Measurements from ENCODE around the gene KIF20B. TPM values are rescaled to one million over a fixed set of nuclear protein-coding genes. Genes with fewer than 3 reads are reported as not detected.

Gene KIF20B
- total and polyA plus RNA-seq, 2 of the 13 experiments (the other 11 are each of a cell fraction or from before 2014, with no cell fraction given): 3.5 to 38.6 TPM

DNA sequence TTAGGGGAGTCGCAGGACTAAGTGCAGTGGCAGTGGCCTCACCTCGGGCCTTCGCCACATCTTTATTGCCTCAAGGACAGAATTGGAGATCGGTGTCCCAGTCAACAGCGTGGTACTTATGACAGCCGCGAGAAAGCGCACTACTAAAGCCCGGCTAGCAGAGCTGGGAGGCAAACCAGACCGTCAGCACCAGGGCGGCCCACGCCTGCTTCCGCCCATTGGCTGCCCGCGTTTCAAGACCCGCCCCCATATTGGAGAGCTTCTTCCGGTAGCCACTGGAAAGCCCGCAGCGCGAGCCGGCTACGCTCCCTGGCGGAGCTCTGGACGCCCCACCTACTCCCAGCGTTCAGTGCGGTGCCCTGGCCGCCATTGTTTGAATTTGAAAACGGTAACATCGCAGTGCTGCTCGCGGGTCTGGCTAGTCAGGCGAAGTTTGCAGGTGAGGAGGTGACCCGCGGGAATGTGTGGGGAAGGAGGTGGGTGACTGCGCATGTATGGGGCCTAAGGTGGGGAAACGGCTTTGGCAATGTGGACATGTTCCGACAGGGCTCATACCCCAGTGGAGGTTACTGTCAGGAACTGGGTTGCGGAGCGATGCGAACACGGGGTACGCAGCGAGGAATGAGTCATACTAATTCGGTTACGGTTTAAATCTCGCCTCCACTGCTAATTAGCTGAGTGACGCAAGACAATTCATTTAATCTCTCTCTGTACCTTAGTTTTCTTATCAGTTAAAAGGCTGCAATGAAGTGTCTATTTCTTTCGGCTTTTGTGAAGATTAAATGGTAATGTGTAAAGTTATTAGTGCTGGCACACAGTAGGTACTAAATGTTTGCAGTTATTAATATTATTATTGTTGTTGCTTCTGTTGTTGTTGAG lies at the start of gene KIF20B (continued):
- TF ChIP-seq, protein P1, sequence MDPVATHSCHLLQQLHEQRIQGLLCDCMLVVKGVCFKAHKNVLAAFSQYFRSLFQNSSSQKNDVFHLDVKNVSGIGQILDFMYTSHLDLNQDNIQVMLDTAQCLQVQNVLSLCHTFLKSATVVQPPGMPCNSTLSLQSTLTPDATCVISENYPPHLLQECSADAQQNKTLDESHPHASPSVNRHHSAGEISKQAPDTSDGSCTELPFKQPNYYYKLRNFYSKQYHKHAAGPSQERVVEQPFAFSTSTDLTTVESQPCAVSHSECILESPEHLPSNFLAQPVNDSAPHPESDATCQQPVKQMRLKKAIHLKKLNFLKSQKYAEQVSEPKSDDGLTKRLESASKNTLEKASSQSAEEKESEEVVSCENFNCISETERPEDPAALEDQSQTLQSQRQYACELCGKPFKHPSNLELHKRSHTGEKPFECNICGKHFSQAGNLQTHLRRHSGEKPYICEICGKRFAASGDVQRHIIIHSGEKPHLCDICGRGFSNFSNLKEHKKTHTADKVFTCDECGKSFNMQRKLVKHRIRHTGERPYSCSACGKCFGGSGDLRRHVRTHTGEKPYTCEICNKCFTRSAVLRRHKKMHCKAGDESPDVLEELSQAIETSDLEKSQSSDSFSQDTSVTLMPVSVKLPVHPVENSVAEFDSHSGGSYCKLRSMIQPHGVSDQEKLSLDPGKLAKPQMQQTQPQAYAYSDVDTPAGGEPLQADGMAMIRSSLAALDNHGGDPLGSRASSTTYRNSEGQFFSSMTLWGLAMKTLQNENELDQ (CRISPR knock-in tag; IDR thresholded peaks at IDR 0.05; ENCODE audit: borderline replicate concordance): no peak
- peak; percentile 70; the same call in 1 of the 2 replicates for TF ChIP-seq ZNF670 (CRISPR knock-in tag; IDR thresholded peaks at IDR 0.05; ENCODE audit: borderline replicate concordance)
- TF ChIP-seq ZSCAN29 (CRISPR knock-in tag; conservative IDR thresholded peaks at IDR 0.05): no peak; the same call in 1 of the 2 replicates
- peak; percentile 84 for TF ChIP-seq THAP11 (CRISPR knock-in tag; IDR thresholded peaks at IDR 0.05)
- TF ChIP-seq TAF15 (IDR thresholded peaks at IDR 0.05; ENCODE audit: low read depth, low read length, poor library complexity, severe bottlenecking): no peak
- TF ChIP-seq POLR2A (IDR thresholded peaks at IDR 0.05; ENCODE audit: insufficient read depth in 1 of 2, low read depth in 2 of 2, low read length in 2 of 2): peak; percentile 94 to 95
- no peak for TF ChIP-seq FIP1L1 (IDR thresholded peaks at IDR 0.05; ENCODE audit: borderline replicate concordance, insufficient read depth, low read depth, low read length)
- TF ChIP-seq ZNF274 (CRISPR knock-in tag; IDR thresholded peaks at IDR 0.05): no peak
- no peak for TF ChIP-seq ZNF775 (CRISPR knock-in tag; IDR thresholded peaks at IDR 0.05; ENCODE audit: borderline replicate concordance)
- no peak for TF ChIP-seq ZNF530 (CRISPR knock-in tag; IDR thresholded peaks at IDR 0.05; ENCODE audit: low read depth)
- peak; percentile 100 for TF ChIP-seq HDAC1 (CRISPR knock-in tag; IDR thresholded peaks at IDR 0.05)
- TF ChIP-seq SIX4 (CRISPR knock-in tag; IDR thresholded peaks at IDR 0.05): no peak
- TF ChIP-seq NR2F6 (IDR thresholded peaks at IDR 0.05): no peak
- peak; percentile 42 for TF ChIP-seq NR2F6 (CRISPR knock-in tag; IDR thresholded peaks at IDR 0.05)
- TF ChIP-seq, protein P2, sequence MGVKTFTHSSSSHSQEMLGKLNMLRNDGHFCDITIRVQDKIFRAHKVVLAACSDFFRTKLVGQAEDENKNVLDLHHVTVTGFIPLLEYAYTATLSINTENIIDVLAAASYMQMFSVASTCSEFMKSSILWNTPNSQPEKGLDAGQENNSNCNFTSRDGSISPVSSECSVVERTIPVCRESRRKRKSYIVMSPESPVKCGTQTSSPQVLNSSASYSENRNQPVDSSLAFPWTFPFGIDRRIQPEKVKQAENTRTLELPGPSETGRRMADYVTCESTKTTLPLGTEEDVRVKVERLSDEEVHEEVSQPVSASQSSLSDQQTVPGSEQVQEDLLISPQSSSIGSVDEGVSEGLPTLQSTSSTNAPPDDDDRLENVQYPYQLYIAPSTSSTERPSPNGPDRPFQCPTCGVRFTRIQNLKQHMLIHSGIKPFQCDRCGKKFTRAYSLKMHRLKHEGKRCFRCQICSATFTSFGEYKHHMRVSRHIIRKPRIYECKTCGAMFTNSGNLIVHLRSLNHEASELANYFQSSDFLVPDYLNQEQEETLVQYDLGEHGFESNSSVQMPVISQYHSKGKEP (CRISPR knock-in tag; IDR thresholded peaks at IDR 0.05): no peak
- peak; percentile 90 for TF ChIP-seq GATAD1 (CRISPR knock-in tag; IDR thresholded peaks at IDR 0.05)
- TF ChIP-seq ZSCAN30 (CRISPR knock-in tag; IDR thresholded peaks at IDR 0.05): no peak
- TF ChIP-seq ZNF256 (CRISPR knock-in tag; conservative IDR thresholded peaks at IDR 0.05): peak; percentile 77; the same call in 1 of the 2 replicates
- TF ChIP-seq, protein P3, sequence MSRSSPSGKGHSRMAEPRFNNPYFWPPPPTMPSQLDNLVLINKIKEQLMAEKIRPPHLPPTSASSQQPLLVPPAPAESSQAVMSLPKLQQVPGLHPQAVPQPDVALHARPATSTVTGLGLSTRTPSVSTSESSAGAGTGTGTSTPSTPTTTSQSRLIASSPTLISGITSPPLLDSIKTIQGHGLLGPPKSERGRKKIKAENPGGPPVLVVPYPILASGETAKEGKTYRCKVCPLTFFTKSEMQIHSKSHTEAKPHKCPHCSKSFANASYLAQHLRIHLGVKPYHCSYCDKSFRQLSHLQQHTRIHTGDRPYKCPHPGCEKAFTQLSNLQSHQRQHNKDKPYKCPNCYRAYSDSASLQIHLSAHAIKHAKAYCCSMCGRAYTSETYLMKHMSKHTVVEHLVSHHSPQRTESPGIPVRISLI (CRISPR knock-in tag; IDR thresholded peaks at IDR 0.05; ENCODE audit: borderline replicate concordance): peak; percentile 32; the same call in 1 of the 2 replicates
- peak; percentile 28; the same call in 1 of the 2 replicates for TF ChIP-seq BCL6 (CRISPR knock-in tag; IDR thresholded peaks at IDR 0.05)
- TF ChIP-seq, protein P4, sequence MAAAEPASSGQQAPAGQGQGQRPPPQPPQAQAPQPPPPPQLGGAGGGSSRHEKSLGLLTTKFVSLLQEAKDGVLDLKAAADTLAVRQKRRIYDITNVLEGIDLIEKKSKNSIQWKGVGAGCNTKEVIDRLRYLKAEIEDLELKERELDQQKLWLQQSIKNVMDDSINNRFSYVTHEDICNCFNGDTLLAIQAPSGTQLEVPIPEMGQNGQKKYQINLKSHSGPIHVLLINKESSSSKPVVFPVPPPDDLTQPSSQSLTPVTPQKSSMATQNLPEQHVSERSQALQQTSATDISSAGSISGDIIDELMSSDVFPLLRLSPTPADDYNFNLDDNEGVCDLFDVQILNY (CRISPR knock-in tag; conservative IDR thresholded peaks at IDR 0.05): peak; percentile 97
- no peak for TF ChIP-seq CEBPB (IDR thresholded peaks at IDR 0.05; ENCODE audit: borderline replicate concordance, low read depth, low read length)
- peak; percentile 73; the same call in 1 of the 2 replicates for TF ChIP-seq KDM3A (CRISPR knock-in tag; IDR thresholded peaks at IDR 0.05; ENCODE audit: low read depth)
- TF ChIP-seq, protein P5, sequence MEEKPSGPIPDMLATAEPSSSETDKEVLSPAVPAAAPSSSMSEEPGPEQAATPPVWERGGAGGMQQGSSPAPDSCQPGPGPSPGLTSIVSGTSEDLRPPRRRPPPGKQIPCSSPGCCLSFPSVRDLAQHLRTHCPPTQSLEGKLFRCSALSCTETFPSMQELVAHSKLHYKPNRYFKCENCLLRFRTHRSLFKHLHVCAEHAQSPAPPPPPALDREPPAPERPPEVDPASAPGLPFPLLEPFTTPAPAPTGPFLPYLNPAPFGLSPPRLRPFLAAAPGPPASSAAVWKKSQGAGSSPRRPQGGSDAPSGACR (CRISPR knock-in tag; IDR thresholded peaks at IDR 0.05): peak; percentile 19; the same call in 1 of the 2 replicates
